ENCODE results near the gene RFX7.

RFX7 gene

DNA sequence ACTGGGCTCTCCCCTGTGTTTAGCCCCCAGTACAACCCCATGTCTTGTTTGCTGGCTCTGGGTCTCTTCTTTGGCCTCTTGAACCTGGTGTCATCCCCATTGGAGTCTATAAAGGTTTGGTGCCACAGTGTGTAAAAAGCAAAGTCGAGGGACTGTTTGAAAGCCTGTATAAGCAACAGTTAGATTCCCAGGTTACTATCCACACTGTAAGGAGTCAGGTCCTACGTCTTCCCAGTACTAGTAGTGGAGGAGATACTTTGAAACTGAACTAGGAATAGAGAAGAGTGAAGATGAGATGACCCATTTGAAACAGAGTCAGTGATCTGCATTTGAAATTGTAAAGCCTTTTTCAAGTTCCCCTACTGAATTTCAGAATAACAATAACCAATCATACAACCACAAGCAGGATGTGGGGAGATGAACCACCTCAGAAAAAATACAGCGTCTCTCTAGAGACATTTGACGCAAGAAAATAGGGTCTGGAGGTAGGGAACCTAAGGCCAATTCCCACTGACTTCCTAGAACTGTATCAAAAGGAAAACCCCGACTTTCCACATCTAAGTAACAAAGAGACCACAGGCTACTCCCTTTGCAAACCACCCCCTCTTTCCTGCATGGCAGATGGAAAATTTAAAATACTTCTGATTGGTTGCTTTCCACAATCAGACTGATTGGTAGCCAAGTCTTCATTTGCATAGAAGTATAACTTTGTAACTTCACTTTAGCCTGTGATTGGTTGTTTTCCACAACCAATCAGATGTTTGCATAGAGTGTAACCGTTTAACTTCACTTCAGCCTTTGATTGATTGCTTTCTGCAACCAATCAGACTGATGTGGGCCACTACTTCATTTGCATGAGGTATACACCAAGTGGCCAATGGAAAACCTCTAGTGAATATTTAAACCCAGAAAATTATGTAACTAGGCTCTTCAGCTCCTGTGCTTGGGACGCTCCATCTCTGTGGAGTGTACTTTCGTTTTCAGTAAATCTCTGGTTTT is 200.4 kb downstream of the RFX7 start:
- DNase-seq: no peak

GRCh38 chr15:56042498-56042897 is 201.2 kb downstream of the RFX7 start:
- DNase-seq: no peak

DNA sequence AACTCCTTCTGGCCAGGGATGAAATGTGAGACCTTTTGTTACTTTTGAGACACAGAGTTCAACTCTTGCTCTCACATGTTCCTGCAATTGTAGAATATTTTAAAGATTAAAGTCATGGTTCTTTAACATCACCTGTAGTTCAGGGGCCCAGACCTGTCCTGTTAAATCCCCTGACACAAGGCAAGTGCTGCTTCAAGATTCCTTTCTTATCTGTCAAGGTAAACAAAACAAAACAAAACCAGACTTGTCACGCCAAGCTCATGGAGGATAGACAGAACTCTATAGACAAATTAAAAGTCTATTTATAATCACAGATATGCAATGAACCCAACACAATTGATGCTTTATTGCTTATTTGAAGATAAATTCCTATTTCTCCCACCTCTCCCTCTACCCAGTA is 201.6 kb downstream of the RFX7 start:
- DNase-seq: no peak

DNA sequence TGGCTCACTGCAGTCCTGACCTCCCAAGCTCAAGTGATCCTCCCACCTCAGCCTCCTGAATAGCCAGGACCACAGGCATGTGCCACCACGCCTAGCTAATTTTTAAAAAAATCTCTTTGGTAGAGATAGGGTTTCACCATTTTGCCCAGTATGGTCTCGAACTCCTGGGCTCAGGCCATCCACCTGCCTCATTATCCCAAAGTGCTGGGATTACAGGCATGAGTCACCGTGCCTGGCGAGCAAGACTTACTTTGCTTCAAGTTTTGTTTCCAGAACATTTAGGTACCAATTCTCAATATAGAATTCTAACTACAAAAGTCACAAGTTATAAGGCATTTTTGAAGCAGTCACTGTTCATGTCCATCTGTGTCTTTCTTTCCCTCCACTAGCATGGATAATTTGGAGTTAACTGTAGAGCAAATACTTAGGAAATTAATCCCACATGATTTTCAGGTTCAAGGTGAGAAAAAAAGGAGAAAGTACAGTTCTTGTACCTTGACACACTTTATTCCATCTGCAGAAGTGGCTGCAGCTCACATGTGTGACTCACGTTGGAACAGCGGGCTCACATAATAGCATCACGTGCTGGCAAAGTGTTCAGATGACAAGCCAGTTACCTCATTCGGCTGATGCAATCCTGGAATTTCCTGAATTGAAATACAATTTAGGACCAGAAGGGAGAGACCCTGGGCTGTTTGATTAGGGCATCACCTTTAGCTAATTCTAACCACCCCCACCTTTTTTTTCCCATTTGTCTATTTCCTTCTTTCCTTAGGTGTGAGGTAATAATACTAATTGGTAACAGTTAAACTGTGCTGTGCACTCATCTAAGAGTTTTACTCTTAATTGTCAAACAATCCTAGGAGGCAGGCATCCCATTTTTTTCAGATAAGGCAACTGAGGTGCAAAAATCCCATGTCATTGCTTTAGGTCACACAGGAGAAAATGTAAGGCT is 203.3 kb downstream of the RFX7 start:
- DNase-seq: no peak

DNA sequence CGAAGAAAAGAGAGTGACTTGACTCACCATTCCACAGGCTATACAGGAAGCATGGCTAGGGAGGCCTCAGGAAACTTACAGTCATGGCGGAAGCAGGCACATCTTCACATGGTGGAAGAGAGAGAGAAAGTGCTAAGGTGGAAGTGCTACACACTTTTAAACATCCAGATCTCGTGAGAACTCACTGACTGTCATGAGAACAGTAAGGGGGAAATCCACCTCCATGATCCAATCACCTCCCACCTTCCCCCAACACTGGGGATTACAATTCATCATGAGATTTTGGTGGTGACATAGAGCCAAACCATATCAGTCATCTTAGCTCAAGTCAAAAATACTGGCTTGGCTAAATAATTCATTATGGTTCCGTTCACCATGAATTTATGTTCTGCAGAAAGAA is 205.0 kb downstream of the RFX7 start:
- no peak for DNase-seq

DNA sequence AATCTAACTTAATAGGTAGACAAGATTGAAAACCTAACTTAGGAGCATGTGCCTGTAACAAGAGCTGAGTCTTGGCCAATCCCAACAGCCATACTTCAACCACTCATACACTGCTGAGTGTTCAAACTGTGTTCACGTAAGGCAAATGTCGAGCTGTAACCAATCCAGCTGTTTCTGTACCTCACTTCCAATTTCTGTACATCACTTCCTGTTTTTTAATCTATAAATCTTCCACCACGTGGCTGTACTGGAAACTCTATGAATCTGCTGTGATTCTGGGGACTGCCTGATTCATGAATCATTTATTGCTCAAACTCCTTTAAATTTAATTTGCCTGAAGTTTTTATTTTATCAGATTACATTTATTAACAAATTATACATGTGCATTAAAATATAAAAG is 205.7 kb downstream of the RFX7 start:
- DNase-seq: no peak

Data from cortex of kidney (tissue), 1 donor.